ENCODE measurements around the gene ME3. TPM values are rescaled to one million over a fixed set of nuclear protein-coding genes. Genes with fewer than 3 reads are reported as not detected.

ME3 gene
- total RNA-seq, 1 experiment from 2014 or later = 83.8 TPM

GRCh38 chr11:86459682-86460460 lies 212.5 kb downstream of the ME3 start:
- no peaks in the 10 kb centered on the region for H3K79me2 ChIP-seq (ENCODE audit: low read length)
- H3K9ac ChIP-seq (ENCODE audit: low read length) = peak overlapping the region; percentile 62
- H2AFZ ChIP-seq (ENCODE audit: low read length) = no peak overlapping the region

DNA sequence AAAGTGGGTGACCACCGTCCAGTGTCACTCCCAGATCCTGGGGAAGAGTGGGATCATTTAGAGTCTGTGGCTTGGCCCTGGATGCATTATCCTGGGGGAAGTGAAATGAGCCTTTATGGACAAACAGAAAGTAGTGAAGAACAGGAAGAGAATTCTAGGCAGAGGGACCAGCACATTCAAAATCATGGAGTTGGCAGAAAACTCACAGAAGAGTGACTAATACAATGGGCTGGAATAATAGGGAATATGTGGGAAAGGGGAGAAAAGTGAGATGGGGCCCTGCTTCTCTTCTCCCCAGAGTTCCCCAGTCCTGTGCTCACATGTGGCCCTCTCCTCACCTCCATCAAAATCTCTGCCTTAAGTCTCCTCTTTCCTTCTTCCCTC lies 213.4 kb downstream of the ME3 start:
- H3K4me1 ChIP-seq (ENCODE audit: insufficient read depth, low read length) = peaks cover 36% of the 10 kb centered on the region
- no peaks in the 10 kb centered on the region for H3F3A ChIP-seq (ENCODE audit: low read length, unreplicated experiment)
- H2AFZ ChIP-seq (ENCODE audit: low read length) = no peak overlapping the region
- peak overlapping the region; percentile 81 for H3K27ac ChIP-seq (ENCODE audit: low read length)
- intact Hi-C loops (cut with micrococcal nuclease) = no loop called here
- TF ChIP-seq EZH2 (IDR thresholded peaks at IDR 0.05; ENCODE audit: low read length, unreplicated experiment) = no peak
- no peak for TF ChIP-seq EZH2phosphoT487 (IDR thresholded peaks at IDR 0.05; ENCODE audit: borderline replicate concordance, low read length)
- TF ChIP-seq CTCF (conservative IDR thresholded peaks at IDR 0.05; ENCODE audit: low read depth, low read length) = no peak
- H3K36me3 ChIP-seq (ENCODE audit: low read depth, low read length) = no peaks in the 10 kb centered on the region
- DNase-seq (peak; percentile 53), ATAC-seq (peak; percentile 24)
- H3K9me3 ChIP-seq (ENCODE audit: low read length) = no peaks in the 10 kb centered on the region
- ChIA-PET POLR2A (ENCODE audit: unreplicated experiment) (no interaction called here), CTCF (no interaction called here)
- H4K20me1 ChIP-seq (ENCODE audit: low read length) = no peaks in the 10 kb centered on the region
- H3K9ac ChIP-seq (ENCODE audit: low read length) = peak overlapping the region; percentile 57
- H3K4me2 ChIP-seq (ENCODE audit: low read length) = 0 out of 2 replicates have a peak overlapping the region, but pooled peaks have one; percentile 20
- H3K27me3 ChIP-seq (ENCODE audit: low read length) = no peaks in the 10 kb centered on the region
- H3K79me2 ChIP-seq (ENCODE audit: low read length) = no peaks in the 10 kb centered on the region
- H3K4me3 ChIP-seq (ENCODE audit: low read length) = no peak overlapping the region
- no peaks in the 10 kb centered on the region for H3K9me2 ChIP-seq (replicated peaks; ENCODE audit: low read length)
- no TSS peak for BruUV-seq (replicated peaks)

More at GRCh38 chr11:86459682-86460460, 212.5 kb downstream of the ME3 start:
- no TSS peak for BruUV-seq (replicated peaks)
- no peak overlapping the region for H3K4me3 ChIP-seq (ENCODE audit: low read length)
- TF ChIP-seq EZH2 (IDR thresholded peaks at IDR 0.05; ENCODE audit: low read length, unreplicated experiment) = no peak
- no peak for TF ChIP-seq EZH2phosphoT487 (IDR thresholded peaks at IDR 0.05; ENCODE audit: borderline replicate concordance, low read length)
- no peak for TF ChIP-seq CTCF (conservative IDR thresholded peaks at IDR 0.05; ENCODE audit: low read depth, low read length)
- intact Hi-C loops (cut with micrococcal nuclease) = loop anchor here (1.0 to 10.0 kb wide), 3 partner anchors 24 to 215 kb away; partner anchors contain the start of gene ME3
- CTCF ChIA-PET = no interaction called here
- H3F3A ChIP-seq (ENCODE audit: low read length, unreplicated experiment) = no peaks in the 10 kb centered on the region
- H3K9me2 ChIP-seq (replicated peaks; ENCODE audit: low read length) = no peaks in the 10 kb centered on the region
- DNase-seq (peak; percentile 95), ATAC-seq (peak; percentile 55)
- no peaks in the 10 kb centered on the region for H3K27me3 ChIP-seq (ENCODE audit: low read length)
- H3K36me3 ChIP-seq (ENCODE audit: low read depth, low read length) = no peaks in the 10 kb centered on the region
- no peaks in the 10 kb centered on the region for H4K20me1 ChIP-seq (ENCODE audit: low read length)
- peaks cover 42% of the 10 kb centered on the region for H3K4me1 ChIP-seq (ENCODE audit: insufficient read depth, low read length)
- POLR2A ChIA-PET (ENCODE audit: unreplicated experiment) = interaction anchor here (0.5 to 0.7 kb wide), 2 partner anchors 281 to 468 kb away, joined by 4 to 7 read pairs; no protein-coding TSS in a partner anchor
- peak overlapping the region; percentile 81 for H3K27ac ChIP-seq (ENCODE audit: low read length)
- peak overlapping the region; percentile 30 for H3K4me2 ChIP-seq (ENCODE audit: low read length)
- H3K9me3 ChIP-seq (ENCODE audit: low read length) = no peaks in the 10 kb centered on the region
